HCT116 (cell line): ENCODE results near the gene SNRPA1. TPM values are rescaled to one million over a fixed set of nuclear protein-coding genes. Genes with fewer than 3 reads are reported as not detected.

Source experiments
- ATAC-seq: fragments of 200-7000 bp; cut with Tn5 transposase; 2 replicates; pipeline ENCODE4 v1.9.1; 2020; ENCODE audit warnings: mild to moderate bottlenecking, moderate library complexity
- BruUV-seq: library from RNA; stranded (reverse); fragments of 400-500 nt; replicated peaks from 2 replicates; lab custom pipeline; 2021; lab: Mats Ljungman, UMichigan
- CTCF ChIA-PET: fragments of 300-600 bp; sonication (Branson Sonifier 250); formaldehyde crosslinking; loops from one replicate; lab custom pipeline; 2021; ENCODE audit warnings: antibody characterized with exemption; lab: Charles Lee
- POLR2A ChIA-PET: fragments of 300-600, 350-600 bp; sonication (Branson Sonifier 250); formaldehyde crosslinking; loops from one replicate; lab custom pipeline; 2021; ENCODE audit warnings: antibody characterized with exemption; lab: Charles Lee
- RAD21 ChIA-PET, 2 experiments: fragments of 300-600 bp; sonication (Branson Sonifier 250); formaldehyde crosslinking; loops; one replicate each; lab custom pipeline; 2023; ENCODE audit warnings: low total read pairs in 2 of 2; ENCODE audit not compliant: uncharacterized antibody in 2 of 2, unreplicated experiment in 2 of 2, low non-redundant PET in 1 of 2; lab: Charles Lee
- DNase-seq: peaks from one replicate; pipeline ENCODE4 v3.0.0-alpha.2; 2010; ENCODE audit warnings: low read depth, low spot score
- H2AFZ ChIP-seq: fragments of 200-600 bp; shearing (Covaris generic), sonication (generic); 2 replicates; pipeline ENCODE4 v1.6.1; 2017; ENCODE audit warnings: low read depth, mixed run types, mixed read lengths, antibody characterized with exemption, low read length; ENCODE audit not compliant: poor library complexity, severe bottlenecking
- H3K27ac ChIP-seq: 2 replicates; pipeline ENCODE4 v1.5.1; 2012; ENCODE audit warnings: low read depth, low read length
- H3K27me3 ChIP-seq: fragments of 200-600 bp; sonication (generic); 2 replicates; pipeline ENCODE4 v1.6.1; 2016; ENCODE audit warnings: mixed run types, low read length, mixed read lengths; ENCODE audit not compliant: insufficient read depth
- H3K36me3 ChIP-seq, 2 experiments: fragments of 200-500 bp in 1 of 2; fragments of 200-600 bp in 1 of 2; sonication (Bioruptor generic) in 1 of 2; sonication (generic) in 1 of 2; 2 replicates each; pipeline versions ENCODE4 v1.5.1 to v1.6.1; 2014 to 2016; ENCODE audit warnings: low read length in 2 of 2, inconsistent platforms in 1 of 2, mixed read lengths in 1 of 2, mixed run types in 1 of 2; ENCODE audit not compliant: insufficient read depth in 2 of 2, control insufficient read depth in 1 of 2
- H3K4me1 ChIP-seq, 2 experiments: fragments of 200-600 bp in 1 of 2; sonication (generic) in 1 of 2; 2 replicates each; pipeline versions ENCODE4 v1.5.1 to v1.6.1; 2012 to 2017; ENCODE audit warnings: low read length in 2 of 2, inconsistent platforms in 1 of 2, mild to moderate bottlenecking in 1 of 2, mixed read lengths in 1 of 2, mixed run types in 1 of 2, moderate library complexity in 1 of 2; ENCODE audit not compliant: insufficient read depth in 2 of 2, control insufficient read depth in 1 of 2
- H3K4me2 ChIP-seq: fragments of 200-600 bp; sonication (generic); 2 replicates; pipeline ENCODE4 v1.6.1; 2017; ENCODE audit warnings: mixed run types, low read length, mixed read lengths
- H3K4me3 ChIP-seq, 2 experiments: fragments of 200-600 bp in 1 of 2; sonication (generic) in 1 of 2; replicated peaks in 1 of 2; 2 replicates each; pipeline ENCODE4 v1.5.1; 2011 to 2016; ENCODE audit warnings: low read length in 2 of 2, control low read depth in 1 of 2, low read depth in 1 of 2, mild to moderate bottlenecking in 1 of 2, mixed read lengths in 1 of 2, mixed run types in 1 of 2
- H3K79me2 ChIP-seq: fragments of 200-600 bp; sonication (generic); 2 replicates; pipeline ENCODE4 v1.6.1; 2017; ENCODE audit warnings: mild to moderate bottlenecking, mixed run types, low read length, moderate library complexity, mixed read lengths; ENCODE audit not compliant: insufficient read depth
- H3K9ac ChIP-seq: fragments of 200-600 bp; sonication (generic); 2 replicates; pipeline ENCODE4 v1.6.1; 2016; ENCODE audit warnings: low read length, mixed read lengths
- H3K9me2 ChIP-seq: fragments of 200-600 bp; sonication (generic), shearing (Covaris generic); 2 replicates; pipeline ENCODE4 v1.6.1; 2017; ENCODE audit warnings: mixed run types, mild to moderate bottlenecking, moderate library complexity; ENCODE audit not compliant: insufficient read depth
- H3K9me3 ChIP-seq, 2 experiments: fragments of 200-500 bp in 1 of 2; fragments of 200-600 bp in 1 of 2; sonication (Bioruptor generic) in 1 of 2; sonication (generic) in 1 of 2; 2 replicates each; pipeline ENCODE4 v1.6.1; 2014 to 2017; ENCODE audit warnings: low read length in 2 of 2, mixed read lengths in 2 of 2, inconsistent platforms in 1 of 2, low read depth in 1 of 2, mild to moderate bottlenecking in 1 of 2, mixed run types in 1 of 2, moderate library complexity in 1 of 2; ENCODE audit not compliant: control insufficient read depth in 1 of 2, insufficient read depth in 1 of 2
- H4K20me1 ChIP-seq: fragments of 200-600 bp; sonication (generic), shearing (Covaris generic); 2 replicates; pipeline ENCODE4 v1.6.1; 2017; ENCODE audit warnings: mixed run types, mild to moderate bottlenecking, moderate library complexity; ENCODE audit not compliant: insufficient read depth
- CBX3 ChIP-seq: IDR thresholded peaks from 2 replicates; pipeline ENCODE4 v1.6.1; 2012; ENCODE audit warnings: low read depth
- EGR1 ChIP-seq: IDR thresholded peaks from 2 replicates; pipeline ENCODE4 v1.6.1; 2012; ENCODE audit warnings: low read depth
- EZH2 ChIP-seq: fragments of 200-600 bp; sonication (generic); IDR thresholded peaks from 2 replicates; pipeline ENCODE4 v1.6.1; 2017; ENCODE audit warnings: antibody characterized with exemption, mixed run types
- EZH2phosphoT487 ChIP-seq: fragments of 200-600 bp; IDR thresholded peaks from 2 replicates; pipeline ENCODE4 v1.6.1; 2018; ENCODE audit warnings: antibody characterized with exemption, borderline replicate concordance
- FOSL1 ChIP-seq: IDR thresholded peaks from 2 replicates; pipeline ENCODE4 v1.6.1; 2012; ENCODE audit warnings: low read depth
- JUND ChIP-seq: IDR thresholded peaks from 2 replicates; pipeline ENCODE4 v1.6.1; 2012
- POLR2A ChIP-seq: IDR thresholded peaks from 2 replicates; pipeline ENCODE4 v1.7.0; 2011; ENCODE audit warnings: borderline replicate concordance; ENCODE audit not compliant: insufficient read depth, insufficient read length; ENCODE audit errors: extremely low read depth
- POLR2AphosphoS5 ChIP-seq: IDR thresholded peaks from 2 replicates; pipeline ENCODE4 v1.6.1; 2011; ENCODE audit warnings: mild to moderate bottlenecking, low read depth, low read length, moderate library complexity
- RAD21 ChIP-seq: IDR thresholded peaks from 2 replicates; pipeline ENCODE4 v1.6.1; 2012; ENCODE audit warnings: low read depth, mild to moderate bottlenecking
- SIN3A ChIP-seq: IDR thresholded peaks from 2 replicates; pipeline ENCODE4 v1.6.1; 2012; ENCODE audit warnings: low read depth
- SP1 ChIP-seq: IDR thresholded peaks from 2 replicates; pipeline ENCODE4 v1.6.1; 2012; ENCODE audit warnings: low read depth
- TCF7L2 ChIP-seq: IDR thresholded peaks from 2 replicates; pipeline ENCODE4 v1.7.0; 2011; ENCODE audit warnings: borderline replicate concordance, inconsistent platforms; ENCODE audit not compliant: insufficient read depth, insufficient read length; ENCODE audit errors: extremely low read depth
- YY1 ChIP-seq: IDR thresholded peaks from 2 replicates; pipeline ENCODE4 v1.6.1; 2011; ENCODE audit warnings: low read length, low read depth, moderate library complexity, mild to moderate bottlenecking; ENCODE audit not compliant: insufficient replicate concordance; ENCODE audit errors: extremely low read depth
- ZNF274 ChIP-seq: fragments of 200-500 bp; sonication (Bioruptor generic); IDR thresholded peaks from 2 replicates; pipeline ENCODE4 v1.6.1; 2014; ENCODE audit warnings: mild to moderate bottlenecking, low read depth, low read length, inconsistent platforms
- intact Hi-C: fragments of 100-400 bp; cut with micrococcal nuclease; formaldehyde crosslinking; loops from 2 replicates; pipeline ENCODE4 v1.10.0; 2022
- total RNA-seq: library from RNA; stranded (reverse); gene quantifications from one replicate; pipeline ENCODE4 v1.2.1, GENCODE V29; 2021; ENCODE audit not compliant: unreplicated experiment
- TF ChIP-seq, protein P1 (sequence below), 3 experiments: fragments of 200-600 bp in 1 of 3; sonication (generic) in 1 of 3; IDR thresholded peaks in 2 of 3; conservative IDR thresholded peaks in 1 of 3; 2 replicates each; pipeline ENCODE4 v1.5.1; 2012 to 2017; ENCODE audit warnings: low read depth in 2 of 3, low read length in 2 of 3, antibody characterized with exemption in 1 of 3, borderline replicate concordance in 1 of 3, control low read depth in 1 of 3, mild to moderate bottlenecking in 1 of 3, mixed read lengths in 1 of 3, mixed run types in 1 of 3, moderate library complexity in 1 of 3; ENCODE audit not compliant: insufficient read depth in 1 of 3
- TF ChIP-seq, protein P2 (sequence below): IDR thresholded peaks from 2 replicates; pipeline ENCODE4 v1.6.1; 2012
- TF ChIP-seq, protein P3 (sequence below): IDR thresholded peaks from 2 replicates; pipeline ENCODE4 v1.6.1; 2012; ENCODE audit warnings: low read depth

Gene SNRPA1
- total RNA-seq, 1 experiment from 2014 or later, result 104 TPM

DNA sequence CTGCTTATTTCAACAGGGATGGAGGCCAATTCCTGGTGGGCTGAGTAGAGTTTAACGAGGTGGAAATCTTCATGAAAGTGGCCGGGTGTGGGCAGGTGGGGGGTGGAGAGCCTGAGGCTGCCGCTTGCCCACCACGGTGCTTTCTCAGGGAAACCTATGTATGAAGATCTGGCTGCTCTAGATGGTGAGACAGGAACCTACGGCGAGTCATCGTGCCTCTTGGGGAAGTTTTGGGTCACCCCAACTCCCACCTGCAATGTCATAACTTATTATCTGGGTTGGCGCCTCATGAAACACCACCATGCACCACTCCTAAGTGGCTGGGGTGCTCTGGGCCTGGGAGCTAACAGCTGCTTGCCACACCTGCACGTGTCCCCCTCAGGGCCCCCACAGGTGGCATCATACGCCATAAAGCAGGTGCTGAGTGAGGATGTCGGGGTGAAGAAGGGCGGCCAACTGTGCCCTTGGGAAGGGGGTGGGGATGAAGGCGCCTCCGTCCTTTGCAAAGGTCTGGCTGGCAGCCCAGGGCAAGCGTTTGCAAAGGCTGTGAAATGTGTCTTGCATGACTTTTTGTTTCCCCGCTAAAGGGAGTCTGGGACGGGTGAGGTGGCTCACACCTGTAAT lies 27.9 kb upstream of the SNRPA1 start:
- Histone ChIP-seq H3K4me1 (no peaks in the 10 kb centered on the region), H3K27me3 (no peaks in the 10 kb centered on the region), H4K20me1 (no peaks in the 10 kb centered on the region), H3K9me2 (no peaks in the 10 kb centered on the region), H3K36me3 (no peaks in the 10 kb centered on the region), H3K9ac (no peak overlapping the region), H2AFZ (no peak overlapping the region), H3K9me3 (no peaks in the 10 kb centered on the region), H3K4me2 (no peak overlapping the region), H3K4me3 (no peak overlapping the region), H3K27ac (no peak overlapping the region), H3K79me2 (no peaks in the 10 kb centered on the region)
- no peak for DNase-seq
- TF ChIP-seq ZNF274 (no peak), EZH2phosphoT487 (no peak), EZH2 (no peak), FOSL1 (no peak), TCF7L2 (no peak), CBX3 (no peak), POLR2A (no peak), YY1 (no peak), JUND (no peak), POLR2AphosphoS5 (no peak), SP1 (no peak), SIN3A (no peak), EGR1 (no peak), RAD21 (no peak)
- TF ChIP-seq, protein P1, sequence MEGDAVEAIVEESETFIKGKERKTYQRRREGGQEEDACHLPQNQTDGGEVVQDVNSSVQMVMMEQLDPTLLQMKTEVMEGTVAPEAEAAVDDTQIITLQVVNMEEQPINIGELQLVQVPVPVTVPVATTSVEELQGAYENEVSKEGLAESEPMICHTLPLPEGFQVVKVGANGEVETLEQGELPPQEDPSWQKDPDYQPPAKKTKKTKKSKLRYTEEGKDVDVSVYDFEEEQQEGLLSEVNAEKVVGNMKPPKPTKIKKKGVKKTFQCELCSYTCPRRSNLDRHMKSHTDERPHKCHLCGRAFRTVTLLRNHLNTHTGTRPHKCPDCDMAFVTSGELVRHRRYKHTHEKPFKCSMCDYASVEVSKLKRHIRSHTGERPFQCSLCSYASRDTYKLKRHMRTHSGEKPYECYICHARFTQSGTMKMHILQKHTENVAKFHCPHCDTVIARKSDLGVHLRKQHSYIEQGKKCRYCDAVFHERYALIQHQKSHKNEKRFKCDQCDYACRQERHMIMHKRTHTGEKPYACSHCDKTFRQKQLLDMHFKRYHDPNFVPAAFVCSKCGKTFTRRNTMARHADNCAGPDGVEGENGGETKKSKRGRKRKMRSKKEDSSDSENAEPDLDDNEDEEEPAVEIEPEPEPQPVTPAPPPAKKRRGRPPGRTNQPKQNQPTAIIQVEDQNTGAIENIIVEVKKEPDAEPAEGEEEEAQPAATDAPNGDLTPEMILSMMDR (IDR thresholded peaks at IDR 0.05 in 2 of 3, conservative IDR thresholded peaks at IDR 0.05 in 1 of 3; ENCODE audit: borderline replicate concordance in 1 of 3, insufficient read depth in 1 of 3, low read depth in 2 of 3, low read length in 2 of 3), result no peak
- TF ChIP-seq, protein P2, sequence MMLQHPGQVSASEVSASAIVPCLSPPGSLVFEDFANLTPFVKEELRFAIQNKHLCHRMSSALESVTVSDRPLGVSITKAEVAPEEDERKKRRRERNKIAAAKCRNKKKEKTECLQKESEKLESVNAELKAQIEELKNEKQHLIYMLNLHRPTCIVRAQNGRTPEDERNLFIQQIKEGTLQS, result no peak
- TF ChIP-seq, protein P3, sequence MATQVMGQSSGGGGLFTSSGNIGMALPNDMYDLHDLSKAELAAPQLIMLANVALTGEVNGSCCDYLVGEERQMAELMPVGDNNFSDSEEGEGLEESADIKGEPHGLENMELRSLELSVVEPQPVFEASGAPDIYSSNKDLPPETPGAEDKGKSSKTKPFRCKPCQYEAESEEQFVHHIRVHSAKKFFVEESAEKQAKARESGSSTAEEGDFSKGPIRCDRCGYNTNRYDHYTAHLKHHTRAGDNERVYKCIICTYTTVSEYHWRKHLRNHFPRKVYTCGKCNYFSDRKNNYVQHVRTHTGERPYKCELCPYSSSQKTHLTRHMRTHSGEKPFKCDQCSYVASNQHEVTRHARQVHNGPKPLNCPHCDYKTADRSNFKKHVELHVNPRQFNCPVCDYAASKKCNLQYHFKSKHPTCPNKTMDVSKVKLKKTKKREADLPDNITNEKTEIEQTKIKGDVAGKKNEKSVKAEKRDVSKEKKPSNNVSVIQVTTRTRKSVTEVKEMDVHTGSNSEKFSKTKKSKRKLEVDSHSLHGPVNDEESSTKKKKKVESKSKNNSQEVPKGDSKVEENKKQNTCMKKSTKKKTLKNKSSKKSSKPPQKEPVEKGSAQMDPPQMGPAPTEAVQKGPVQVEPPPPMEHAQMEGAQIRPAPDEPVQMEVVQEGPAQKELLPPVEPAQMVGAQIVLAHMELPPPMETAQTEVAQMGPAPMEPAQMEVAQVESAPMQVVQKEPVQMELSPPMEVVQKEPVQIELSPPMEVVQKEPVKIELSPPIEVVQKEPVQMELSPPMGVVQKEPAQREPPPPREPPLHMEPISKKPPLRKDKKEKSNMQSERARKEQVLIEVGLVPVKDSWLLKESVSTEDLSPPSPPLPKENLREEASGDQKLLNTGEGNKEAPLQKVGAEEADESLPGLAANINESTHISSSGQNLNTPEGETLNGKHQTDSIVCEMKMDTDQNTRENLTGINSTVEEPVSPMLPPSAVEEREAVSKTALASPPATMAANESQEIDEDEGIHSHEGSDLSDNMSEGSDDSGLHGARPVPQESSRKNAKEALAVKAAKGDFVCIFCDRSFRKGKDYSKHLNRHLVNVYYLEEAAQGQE, result no peak
- ChIA-PET POLR2A (no interaction called here), CTCF (no interaction called here), RAD21 (no interaction called here)
- intact Hi-C loops, result no loop called here
- no peak for ATAC-seq
- no TSS peak for BruUV-seq
